HepG2 (cell line): ENCODE data around the gene SEMA4C. TPM values are rescaled to one million over a fixed set of nuclear protein-coding genes. Genes with fewer than 3 reads are reported as not detected.

Source experiments
- ATF7-NPFF ChIP-seq: sonication (generic); formaldehyde crosslinking; IDR thresholded peaks from 2 replicates; pipeline ENCODE4 v1.8.1; 2023; ENCODE audit warnings: mild to moderate bottlenecking, low read depth, missing genetic modification reagents, moderate library complexity
- ERF ChIP-seq: IDR thresholded peaks from 2 replicates; pipeline ENCODE4 v1.6.1; 2018; ENCODE audit warnings: missing biosample characterization, missing genetic modification reagents
- FOXC1 ChIP-seq: sonication (generic); formaldehyde crosslinking; IDR thresholded peaks from 2 replicates; pipeline ENCODE4 v1.8.0; 2022; ENCODE audit warnings: mild to moderate bottlenecking, missing genetic modification reagents, borderline replicate concordance
- KLF6 ChIP-seq: IDR thresholded peaks from 2 replicates; pipeline ENCODE4 v1.8.0; 2016; ENCODE audit warnings: missing biosample characterization, missing genetic modification reagents
- NRL ChIP-seq: sonication (generic); formaldehyde crosslinking; IDR thresholded peaks from 2 replicates; pipeline ENCODE4 v1.5.0; 2020; ENCODE audit warnings: missing genetic modification reagents, mild to moderate bottlenecking, moderate library complexity, borderline replicate concordance
- POLR2G ChIP-seq: fragments of 200-400 bp; formaldehyde crosslinking; IDR thresholded peaks from 2 replicates; pipeline ENCODE4 v1.6.1; 2018; ENCODE audit warnings: mild to moderate bottlenecking, low read depth, low read length, moderate library complexity
- SNAI1 ChIP-seq: sonication (generic); formaldehyde crosslinking; IDR thresholded peaks from 2 replicates; pipeline ENCODE4 v1.5.0; 2020; ENCODE audit warnings: mild to moderate bottlenecking, missing genetic modification reagents, borderline replicate concordance
- SP4 ChIP-seq: sonication (generic); formaldehyde crosslinking; IDR thresholded peaks from 2 replicates; pipeline ENCODE4 v1.8.1; 2023; ENCODE audit warnings: mild to moderate bottlenecking, missing genetic modification reagents
- SYNCRIP ChIP-seq: fragments of 200-400 bp; formaldehyde crosslinking; IDR thresholded peaks from 2 replicates; pipeline ENCODE4 v1.6.1; 2018; ENCODE audit warnings: mild to moderate bottlenecking, low read depth, low read length; ENCODE audit not compliant: insufficient read depth
- ZKSCAN5 ChIP-seq: sonication (generic); formaldehyde crosslinking; IDR thresholded peaks from 2 replicates; pipeline ENCODE4 v1.5.1; 2020; ENCODE audit warnings: mild to moderate bottlenecking, missing genetic modification reagents
- ZNF781 ChIP-seq: sonication (generic); formaldehyde crosslinking; IDR thresholded peaks from 2 replicates; pipeline ENCODE4 v1.5.1; 2020; ENCODE audit warnings: borderline replicate concordance, mild to moderate bottlenecking, missing genetic modification reagents; ENCODE audit errors: not compliant biosample characterization
- ZSCAN21 ChIP-seq: sonication (generic); formaldehyde crosslinking; IDR thresholded peaks from 2 replicates; pipeline ENCODE4 v1.8.0; 2022; ENCODE audit warnings: mild to moderate bottlenecking, missing genetic modification reagents, moderate library complexity, borderline replicate concordance
- polyA plus RNA-seq, 8 experiments: library from polyadenylated mRNA; depleted of rRNA in 3 of 8; stranded (reverse) in 7 of 8; unstranded in 1 of 8; fragments of >200 nt; fragmentation: Illumina TruSeq in 4 of 8; extraction: Trizol in 4 of 8; gene quantifications; 2 replicates each; pipeline versions ENCODE4 v1.2.1 to v1.2.3, GENCODE V29; 2011 to 2016; ENCODE audit warnings: low read depth in 4 of 8, missing spikeins in 1 of 8, mixed read lengths in 1 of 8; ENCODE audit not compliant: insufficient read depth in 1 of 8
- total RNA-seq, 5 experiments: library from RNA; depleted of rRNA; stranded (reverse); fragments of >200 nt; fragmentation: Illumina TruSeq; extraction: Trizol; gene quantifications; 2 replicates each; pipeline ENCODE4 v1.2.3, GENCODE V29; 2016; ENCODE audit warnings: low read depth in 1 of 5
- TF ChIP-seq, protein P1 (sequence below): sonication (generic); formaldehyde crosslinking; IDR thresholded peaks from 2 replicates; pipeline ENCODE4 v1.5.0; 2020; ENCODE audit warnings: mild to moderate bottlenecking, missing genetic modification reagents, borderline replicate concordance
- TF ChIP-seq, protein P2 (sequence below): sonication (generic); formaldehyde crosslinking; IDR thresholded peaks from 2 replicates; pipeline ENCODE4 v1.8.0; 2022; ENCODE audit warnings: missing genetic modification reagents, mild to moderate bottlenecking, inconsistent platforms, borderline replicate concordance
- TF ChIP-seq, protein P3 (sequence below): sonication (generic); formaldehyde crosslinking; IDR thresholded peaks from 2 replicates; pipeline ENCODE4 v1.5.0; 2020; ENCODE audit warnings: missing genetic modification reagents, mild to moderate bottlenecking, borderline replicate concordance
- TF ChIP-seq, protein P4 (sequence below): sonication (generic); formaldehyde crosslinking; IDR thresholded peaks from 2 replicates; pipeline ENCODE4 v1.5.0; 2020; ENCODE audit warnings: mild to moderate bottlenecking, missing genetic modification reagents
- TF ChIP-seq, protein P5 (sequence below): sonication (generic); formaldehyde crosslinking; conservative IDR thresholded peaks from 2 replicates; pipeline ENCODE4 v1.4.0; 2020; ENCODE audit warnings: missing genetic modification reagents
- TF ChIP-seq, protein P6 (sequence below): conservative IDR thresholded peaks from 2 replicates; pipeline ENCODE4 v1.6.1; 2018; ENCODE audit warnings: missing genetic modification reagents
- TF ChIP-seq, protein P7 (sequence below): sonication (generic); formaldehyde crosslinking; IDR thresholded peaks from 2 replicates; pipeline ENCODE4 v1.8.0; 2023; ENCODE audit warnings: mild to moderate bottlenecking, missing genetic modification reagents

The SEMA4C gene
- total and polyA plus RNA-seq, 2 of the 13 experiments (the other 11 are each of a cell fraction or from before 2014, with no cell fraction given), result 25.9 to 46.6 TPM

DNA sequence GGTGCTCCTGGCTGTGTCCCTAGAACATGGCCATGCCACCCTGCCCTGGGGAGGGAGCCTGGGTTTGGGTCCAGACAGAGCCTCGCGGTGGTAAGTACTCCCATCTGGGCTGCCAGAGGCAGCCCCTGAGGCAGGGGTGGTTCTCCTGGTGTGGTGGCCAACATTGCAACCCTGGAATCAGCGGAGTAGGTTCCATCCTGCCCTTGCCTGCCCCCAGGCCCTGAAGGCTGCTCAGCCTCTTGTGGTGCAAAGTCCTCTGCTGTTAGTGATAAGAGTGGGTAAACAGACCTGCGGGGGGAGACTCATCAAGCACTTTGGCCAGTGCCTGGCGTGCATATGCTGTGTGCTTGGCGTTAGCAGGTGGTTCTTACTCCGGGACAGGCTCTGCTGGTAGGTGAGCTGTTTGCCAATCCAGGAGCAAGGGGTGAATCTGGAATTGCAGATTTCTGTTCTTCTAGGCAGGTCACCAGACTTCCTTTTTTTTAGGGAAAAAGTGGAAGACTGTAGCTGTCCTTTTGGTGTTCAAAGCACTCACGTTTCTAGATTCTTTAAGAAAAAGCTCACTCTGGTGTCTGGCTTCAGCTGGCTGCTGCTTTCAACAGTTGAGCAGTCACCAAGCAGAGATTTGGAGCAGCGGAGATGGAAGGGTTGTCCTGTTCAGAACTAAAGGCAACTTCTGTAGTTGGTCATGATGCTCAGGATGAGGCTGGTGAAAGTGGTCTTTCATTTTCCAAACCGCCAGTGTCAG is 50.6 kb downstream of the SEMA4C start (continued):
- TF ChIP-seq, protein P1, sequence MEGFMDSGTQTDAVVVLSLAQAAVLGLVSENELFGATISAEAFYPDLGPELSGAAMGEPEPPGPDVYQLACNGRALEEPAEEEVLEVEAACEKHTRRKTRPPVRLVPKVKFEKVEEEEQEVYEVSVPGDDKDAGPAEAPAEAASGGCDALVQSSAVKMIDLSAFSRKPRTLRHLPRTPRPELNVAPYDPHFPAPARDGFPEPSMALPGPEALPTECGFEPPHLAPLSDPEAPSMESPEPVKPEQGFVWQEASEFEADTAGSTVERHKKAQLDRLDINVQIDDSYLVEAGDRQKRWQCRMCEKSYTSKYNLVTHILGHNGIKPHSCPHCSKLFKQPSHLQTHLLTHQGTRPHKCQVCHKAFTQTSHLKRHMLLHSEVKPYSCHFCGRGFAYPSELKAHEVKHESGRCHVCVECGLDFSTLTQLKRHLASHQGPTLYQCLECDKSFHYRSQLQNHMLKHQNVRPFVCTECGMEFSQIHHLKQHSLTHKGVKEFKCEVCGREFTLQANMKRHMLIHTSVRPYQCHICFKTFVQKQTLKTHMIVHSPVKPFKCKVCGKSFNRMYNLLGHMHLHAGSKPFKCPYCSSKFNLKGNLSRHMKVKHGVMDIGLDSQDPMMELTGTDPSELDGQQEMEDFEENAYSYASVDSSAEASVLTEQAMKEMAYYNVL (CRISPR knock-in tag), result 0 out of 2 replicates have a peak, but pooled peaks have one; percentile 51
- TF ChIP-seq, protein P2, sequence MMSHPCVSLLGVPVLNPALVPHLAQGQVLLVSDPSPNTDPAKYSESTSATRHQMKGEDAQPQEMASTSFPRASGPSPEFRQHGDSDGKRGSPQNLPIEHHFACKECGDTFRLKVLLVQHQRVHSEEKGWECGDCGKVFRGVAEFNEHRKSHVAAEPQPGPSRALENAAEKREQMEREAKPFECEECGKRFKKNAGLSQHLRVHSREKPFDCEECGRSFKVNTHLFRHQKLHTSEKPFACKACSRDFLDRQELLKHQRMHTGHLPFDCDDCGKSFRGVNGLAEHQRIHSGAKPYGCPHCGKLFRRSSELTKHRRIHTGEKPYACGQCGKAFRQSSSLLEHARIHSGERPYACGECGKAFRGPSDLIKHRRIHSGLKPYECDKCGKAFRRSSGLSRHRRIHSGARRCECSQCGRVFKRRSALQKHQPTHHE (CRISPR knock-in tag), result no peak
- TF ChIP-seq FOXC1 (CRISPR knock-in tag) (peak; percentile 89), SP4 (CRISPR knock-in tag) (0 out of 2 replicates have a peak, but pooled peaks have one; percentile 81), NRL (CRISPR knock-in tag) (peak; percentile 45; the same call in 1 of the 2 replicates), ZSCAN21 (CRISPR knock-in tag) (peak; percentile 93; the same call in 1 of the 2 replicates), KLF6 (peak; percentile 85; the same call in 1 of the 2 replicates), ERF (CRISPR knock-in tag) (peak; percentile 96), POLR2G (peak; percentile 58; the same call in 1 of the 2 replicates), ZNF781 (CRISPR knock-in tag) (peak; percentile 72), SYNCRIP (no peak), ZKSCAN5 (CRISPR knock-in tag) (peak; percentile 42; the same call in 1 of the 2 replicates), SNAI1 (CRISPR knock-in tag) (peak; percentile 91; the same call in 1 of the 2 replicates), ATF7-NPFF (CRISPR knock-in tag) (peak; percentile 76)
- TF ChIP-seq, protein P3, sequence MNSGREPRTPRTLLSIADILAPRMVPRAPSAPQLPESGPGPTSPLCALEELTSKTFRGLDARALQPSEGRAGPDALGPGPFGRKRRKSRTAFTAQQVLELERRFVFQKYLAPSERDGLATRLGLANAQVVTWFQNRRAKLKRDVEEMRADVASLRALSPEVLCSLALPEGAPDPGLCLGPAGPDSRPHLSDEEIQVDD (CRISPR knock-in tag), result no peak
- TF ChIP-seq, protein P4, sequence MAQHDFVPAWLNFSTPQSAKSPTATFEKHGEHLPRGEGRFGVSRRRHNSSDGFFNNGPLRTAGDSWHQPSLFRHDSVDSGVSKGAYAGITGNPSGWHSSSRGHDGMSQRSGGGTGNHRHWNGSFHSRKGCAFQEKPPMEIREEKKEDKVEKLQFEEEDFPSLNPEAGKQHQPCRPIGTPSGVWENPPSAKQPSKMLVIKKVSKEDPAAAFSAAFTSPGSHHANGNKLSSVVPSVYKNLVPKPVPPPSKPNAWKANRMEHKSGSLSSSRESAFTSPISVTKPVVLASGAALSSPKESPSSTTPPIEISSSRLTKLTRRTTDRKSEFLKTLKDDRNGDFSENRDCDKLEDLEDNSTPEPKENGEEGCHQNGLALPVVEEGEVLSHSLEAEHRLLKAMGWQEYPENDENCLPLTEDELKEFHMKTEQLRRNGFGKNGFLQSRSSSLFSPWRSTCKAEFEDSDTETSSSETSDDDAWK (CRISPR knock-in tag), result no peak
- TF ChIP-seq, protein P5, sequence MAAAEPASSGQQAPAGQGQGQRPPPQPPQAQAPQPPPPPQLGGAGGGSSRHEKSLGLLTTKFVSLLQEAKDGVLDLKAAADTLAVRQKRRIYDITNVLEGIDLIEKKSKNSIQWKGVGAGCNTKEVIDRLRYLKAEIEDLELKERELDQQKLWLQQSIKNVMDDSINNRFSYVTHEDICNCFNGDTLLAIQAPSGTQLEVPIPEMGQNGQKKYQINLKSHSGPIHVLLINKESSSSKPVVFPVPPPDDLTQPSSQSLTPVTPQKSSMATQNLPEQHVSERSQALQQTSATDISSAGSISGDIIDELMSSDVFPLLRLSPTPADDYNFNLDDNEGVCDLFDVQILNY (CRISPR knock-in tag), result no peak
- TF ChIP-seq, protein P6, sequence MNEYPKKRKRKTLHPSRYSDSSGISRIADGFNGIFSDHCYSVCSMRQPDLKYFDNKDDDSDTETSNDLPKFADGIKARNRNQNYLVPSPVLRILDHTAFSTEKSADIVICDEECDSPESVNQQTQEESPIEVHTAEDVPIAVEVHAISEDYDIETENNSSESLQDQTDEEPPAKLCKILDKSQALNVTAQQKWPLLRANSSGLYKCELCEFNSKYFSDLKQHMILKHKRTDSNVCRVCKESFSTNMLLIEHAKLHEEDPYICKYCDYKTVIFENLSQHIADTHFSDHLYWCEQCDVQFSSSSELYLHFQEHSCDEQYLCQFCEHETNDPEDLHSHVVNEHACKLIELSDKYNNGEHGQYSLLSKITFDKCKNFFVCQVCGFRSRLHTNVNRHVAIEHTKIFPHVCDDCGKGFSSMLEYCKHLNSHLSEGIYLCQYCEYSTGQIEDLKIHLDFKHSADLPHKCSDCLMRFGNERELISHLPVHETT (CRISPR knock-in tag), result peak; percentile 76; the same call in 1 of the 2 replicates
- TF ChIP-seq, protein P7, sequence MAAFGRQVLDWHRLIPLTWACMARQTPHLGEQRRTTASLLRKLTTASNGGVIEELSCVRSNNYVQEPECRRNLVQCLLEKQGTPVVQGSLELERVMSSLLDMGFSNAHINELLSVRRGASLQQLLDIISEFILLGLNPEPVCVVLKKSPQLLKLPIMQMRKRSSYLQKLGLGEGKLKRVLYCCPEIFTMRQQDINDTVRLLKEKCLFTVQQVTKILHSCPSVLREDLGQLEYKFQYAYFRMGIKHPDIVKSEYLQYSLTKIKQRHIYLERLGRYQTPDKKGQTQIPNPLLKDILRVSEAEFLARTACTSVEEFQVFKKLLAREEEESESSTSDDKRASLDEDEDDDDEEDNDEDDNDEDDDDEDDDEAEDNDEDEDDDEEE (CRISPR knock-in tag), result no peak; the same call in 1 of the 2 replicates
